HG03469 (cell line): Measurements from ENCODE around the gene VWC2.
A peak's percentile ranks its signal among the peaks of the same experiment; 100 is the strongest.
"Not testable (repeated sequence)": the region's sequence is repeated elsewhere in the genome, so short reads cannot be mapped to it uniquely, and the experiment has no call there.

ENCODE experiments used
- ATAC-seq: cut with Tn5 transposase; IDR thresholded peaks from one replicate; pipeline ENCODE4 v1.9.1; 2021; ENCODE audit warnings: mild to moderate bottlenecking, moderate library complexity, moderate number of reproducible peaks; ENCODE audit not compliant: unreplicated experiment

VWC2 gene

DNA sequence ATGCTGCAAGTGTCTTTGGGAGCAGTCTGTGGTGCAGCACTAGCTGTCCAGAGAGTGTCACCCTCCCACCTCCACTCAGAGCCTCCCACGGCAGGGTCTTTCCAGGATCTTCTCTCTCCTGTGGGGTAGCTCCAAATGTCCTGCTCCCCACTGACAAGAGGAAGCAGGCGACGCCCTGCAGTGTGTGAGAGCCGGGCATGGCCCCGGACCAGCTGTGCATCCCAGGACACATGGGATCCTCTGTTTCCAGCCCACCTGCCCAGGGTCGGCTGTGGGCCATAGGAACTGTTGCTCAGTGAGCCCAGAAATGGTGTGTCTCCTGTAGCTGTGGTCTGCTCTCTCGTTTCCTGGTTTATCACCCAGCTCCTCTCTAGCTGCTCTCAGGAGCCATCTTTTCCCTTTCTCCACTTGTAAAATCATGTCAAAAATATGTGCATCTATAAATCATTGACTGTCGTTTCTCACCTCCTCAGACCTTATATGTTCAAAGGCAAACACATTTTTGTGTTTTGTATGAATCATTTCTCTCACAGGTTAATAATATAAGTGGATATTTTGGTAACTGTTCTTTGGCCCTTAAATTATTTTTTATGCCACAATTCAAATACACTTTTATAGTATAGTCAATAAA is 74.9 kb downstream of the VWC2 start:
- no peak for ATAC-seq

DNA sequence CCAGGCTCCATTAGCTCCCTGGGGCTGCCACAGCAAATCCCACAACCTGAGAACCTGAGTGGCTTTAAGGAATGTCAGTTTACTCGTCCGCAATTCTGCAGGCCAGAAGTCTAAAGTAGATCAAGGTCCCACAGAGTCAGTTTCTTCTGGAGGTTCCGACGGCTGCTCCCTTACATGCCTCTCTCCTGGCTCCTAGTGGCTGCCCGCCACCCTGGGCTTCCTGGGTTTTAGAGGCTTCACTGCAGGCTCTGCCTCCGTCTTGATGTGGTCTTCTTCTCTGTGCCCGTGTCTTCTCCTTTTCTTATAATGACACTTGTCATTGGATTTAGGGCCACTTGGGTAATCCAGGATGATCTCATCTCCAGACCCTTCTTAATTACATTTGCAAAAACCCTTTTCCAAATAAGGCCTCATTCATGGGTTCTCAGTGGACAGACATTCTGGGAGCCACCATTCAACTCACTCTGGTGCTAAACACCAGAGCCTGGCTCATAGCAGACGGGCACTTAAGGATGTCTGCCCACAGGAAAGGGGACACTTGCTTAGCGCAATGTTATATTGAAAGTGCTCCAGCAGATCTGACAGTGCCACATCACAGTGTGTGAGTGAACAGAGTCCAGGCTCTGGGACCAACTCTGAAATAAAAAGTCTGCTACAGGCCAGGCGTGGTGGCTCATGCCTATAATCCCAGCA is 77.6 kb downstream of the VWC2 start:
- no peak for ATAC-seq

DNA sequence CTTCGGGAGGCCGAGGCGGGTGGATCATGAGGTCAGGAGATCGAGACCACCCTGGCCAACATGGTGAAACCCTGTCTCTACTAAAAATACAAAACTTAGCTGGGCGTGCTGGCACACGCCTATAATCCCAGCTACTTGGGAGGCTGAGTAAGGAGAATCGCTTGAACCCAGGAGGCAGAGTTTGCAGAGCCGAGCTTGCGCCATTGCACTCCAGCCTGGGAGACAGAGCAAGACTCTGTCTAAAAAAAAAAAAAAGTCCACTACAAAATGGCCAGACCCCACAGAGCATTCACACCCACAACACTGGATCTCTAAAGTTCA is 78.1 kb downstream of the VWC2 start:
- ATAC-seq = not testable (repeated sequence)

DNA sequence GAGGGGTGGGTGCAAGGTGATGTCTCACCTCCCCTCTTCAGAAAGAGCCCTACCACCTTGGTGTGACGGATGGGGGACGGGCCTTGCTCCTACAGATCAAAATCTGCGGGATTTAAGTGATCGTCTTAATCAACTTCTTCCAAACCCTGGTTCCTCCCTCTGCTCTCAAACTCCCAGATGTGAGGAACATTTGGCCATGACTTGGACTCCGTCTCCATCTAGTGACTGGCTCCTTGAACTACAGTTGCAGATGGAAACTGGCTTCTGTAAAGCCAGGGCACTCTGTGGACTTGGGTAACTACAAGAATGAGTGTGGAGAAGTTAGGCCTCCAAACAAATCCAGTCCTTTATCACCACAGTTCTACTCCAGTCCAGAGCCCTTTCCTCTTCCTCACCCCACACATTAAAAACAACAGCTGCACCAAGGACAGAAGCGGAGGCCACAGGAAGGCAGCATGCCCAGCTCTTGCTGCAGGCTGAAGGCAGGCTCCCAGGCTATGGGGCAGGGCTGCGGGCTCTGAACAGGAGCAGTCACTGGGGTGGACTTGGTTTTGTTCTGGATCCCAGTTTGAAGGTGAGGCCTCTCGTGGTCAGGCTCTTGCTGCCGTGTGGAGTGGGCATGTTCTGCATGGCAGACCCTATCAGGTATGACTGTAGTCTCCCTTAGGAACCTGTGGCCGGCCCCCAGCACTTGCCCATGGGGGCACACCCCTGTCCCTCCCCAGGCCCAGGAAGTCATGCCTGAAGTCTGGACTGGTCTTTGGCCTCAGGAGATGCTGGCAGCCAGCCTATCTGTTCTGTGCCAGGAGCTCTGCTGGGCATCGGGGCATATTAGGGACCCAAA is 79.4 kb downstream of the VWC2 start:
- peak; percentile 90 for ATAC-seq

DNA sequence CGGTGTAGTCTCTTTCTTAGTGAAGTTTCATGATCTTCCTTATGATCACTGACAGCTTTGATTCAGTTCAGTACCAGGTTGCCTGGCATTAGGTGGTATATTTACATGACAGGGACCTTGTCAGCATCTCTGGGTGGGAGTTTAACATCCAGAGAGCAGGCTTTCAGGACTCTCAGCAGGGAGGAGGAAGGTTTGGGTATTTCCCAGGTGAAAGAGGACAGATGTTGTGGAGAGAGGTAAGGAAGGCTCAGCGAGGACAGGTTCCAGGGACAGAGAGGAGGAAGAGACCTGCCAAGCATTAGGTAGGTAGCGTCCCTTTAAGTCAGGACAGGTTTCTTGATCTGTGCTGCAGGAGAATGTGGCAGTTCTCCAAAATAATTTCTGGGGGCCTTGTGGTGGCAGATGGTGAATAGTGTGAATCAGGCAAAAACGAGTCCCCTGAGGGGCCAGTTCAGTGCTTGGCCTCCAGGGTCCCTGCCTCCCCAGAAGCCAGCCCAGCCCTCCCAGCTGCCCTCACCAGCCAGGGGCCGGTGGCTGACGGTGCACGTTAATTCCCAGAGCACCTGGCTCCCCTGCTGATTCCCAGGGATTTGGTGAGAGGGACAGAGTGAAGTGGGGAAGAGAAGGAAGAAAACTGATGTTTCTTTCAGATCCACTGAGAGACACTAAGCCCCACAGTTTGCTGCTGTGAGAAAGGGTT is 82.0 kb downstream of the VWC2 start:
- ATAC-seq = no peak

DNA sequence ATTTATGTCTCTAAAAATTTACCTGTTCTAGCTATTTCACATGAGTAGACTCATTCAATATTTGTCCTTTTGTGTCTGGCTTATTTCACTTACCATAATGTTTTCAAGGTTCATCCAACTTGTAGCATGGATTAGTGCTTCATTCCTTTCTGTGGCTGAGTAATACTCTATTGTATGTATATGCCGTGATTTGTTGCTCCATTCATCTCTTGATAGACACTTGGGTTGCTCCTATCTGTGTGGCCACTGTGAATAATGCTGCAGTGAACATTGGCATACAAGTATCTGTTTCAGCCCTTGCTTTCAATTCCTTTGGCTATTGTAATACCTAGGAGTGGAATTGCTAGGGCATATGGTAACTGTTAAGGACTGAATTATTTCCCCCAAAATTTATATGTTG is 86.9 kb downstream of the VWC2 start:
- ATAC-seq = no peak

DNA sequence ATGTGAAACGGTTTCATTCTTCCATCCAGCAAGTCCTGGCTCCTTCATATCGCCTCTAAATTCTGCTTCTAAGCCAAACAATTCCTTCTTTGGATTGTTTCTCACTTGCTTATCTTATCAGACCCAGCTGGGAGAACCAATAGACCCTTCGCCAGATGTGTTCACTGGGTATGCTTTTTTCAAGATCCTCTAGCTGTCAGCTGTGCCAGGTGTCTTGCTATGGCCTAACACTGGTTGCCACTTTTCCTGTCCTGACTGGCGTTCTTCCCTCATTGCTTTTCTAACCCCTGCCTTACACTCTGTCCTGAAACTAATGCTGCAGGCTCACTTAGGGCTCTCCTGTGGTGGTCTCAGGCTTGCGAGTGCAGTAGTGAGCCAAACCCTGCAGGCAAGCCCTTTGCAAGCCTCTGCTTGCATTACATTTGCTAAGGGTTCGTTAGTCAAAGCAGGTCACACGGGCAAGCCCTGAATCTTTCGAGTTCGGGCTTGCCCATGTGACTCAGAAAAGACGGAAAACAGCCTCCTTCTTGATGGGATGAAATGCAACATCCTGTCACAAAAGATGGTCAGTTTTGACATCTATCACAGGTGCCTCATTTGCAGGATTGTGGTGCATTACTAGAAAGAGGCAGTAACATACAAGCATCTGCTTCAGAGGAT is 92.8 kb downstream of the VWC2 start:
- no peak for ATAC-seq

DNA sequence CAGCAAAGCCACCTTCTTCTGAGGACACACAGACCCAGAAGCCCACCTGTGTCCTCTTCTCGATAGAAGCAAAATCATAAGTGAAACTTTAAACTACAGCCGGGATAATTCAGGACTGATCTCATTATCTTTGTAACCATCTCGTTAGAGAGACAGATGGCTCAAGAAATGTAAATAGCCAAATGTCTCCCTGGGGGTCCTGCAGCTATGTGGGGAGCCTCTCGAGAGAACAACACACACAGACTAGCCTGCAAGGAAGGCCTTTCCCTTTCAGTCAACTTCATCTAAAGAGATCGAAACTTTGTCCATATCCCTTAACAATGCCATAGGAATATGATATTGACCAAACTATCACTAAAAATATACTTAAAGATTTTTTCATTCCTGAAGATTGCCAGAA is 93.5 kb downstream of the VWC2 start:
- no peak for ATAC-seq

DNA sequence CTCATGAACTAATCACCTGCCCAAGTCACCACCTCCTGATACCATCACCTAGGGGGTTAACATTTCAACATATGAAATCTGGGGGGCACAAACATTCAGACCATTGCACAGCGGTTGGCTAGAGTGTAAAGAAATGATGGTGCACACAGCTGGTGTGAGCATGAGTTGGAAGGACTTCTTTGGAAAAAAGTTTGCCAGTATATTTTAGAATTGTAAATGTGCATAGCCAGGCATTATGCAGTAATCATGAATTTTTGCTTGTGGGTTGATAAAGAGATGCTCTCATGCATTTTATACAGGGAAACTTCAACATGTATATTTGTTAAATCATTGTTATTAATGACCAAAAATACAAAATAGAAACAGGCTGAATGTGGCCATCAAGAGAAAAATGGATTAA is 100.0 kb downstream of the VWC2 start:
- ATAC-seq = no peak

DNA sequence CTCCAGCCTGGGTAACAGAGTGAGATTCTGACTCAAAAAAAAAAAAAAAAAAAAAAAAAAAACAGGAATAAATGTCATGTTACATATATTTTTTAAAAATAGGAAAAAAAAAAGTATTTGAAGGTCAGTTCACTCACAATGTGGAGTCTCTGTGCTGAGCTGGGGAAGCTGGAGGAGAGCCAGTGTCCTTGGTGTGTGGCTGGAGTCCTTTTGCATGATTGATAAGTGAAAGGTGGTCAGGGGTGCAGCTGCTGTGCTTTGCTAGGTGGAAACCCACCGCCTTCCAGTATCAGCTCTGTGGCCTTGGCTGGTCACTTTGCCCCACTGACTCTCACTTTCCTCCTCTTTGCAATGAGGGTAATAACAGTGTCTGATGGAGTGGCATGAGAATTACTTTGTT is 101.9 kb downstream of the VWC2 start:
- ATAC-seq = no peak

DNA sequence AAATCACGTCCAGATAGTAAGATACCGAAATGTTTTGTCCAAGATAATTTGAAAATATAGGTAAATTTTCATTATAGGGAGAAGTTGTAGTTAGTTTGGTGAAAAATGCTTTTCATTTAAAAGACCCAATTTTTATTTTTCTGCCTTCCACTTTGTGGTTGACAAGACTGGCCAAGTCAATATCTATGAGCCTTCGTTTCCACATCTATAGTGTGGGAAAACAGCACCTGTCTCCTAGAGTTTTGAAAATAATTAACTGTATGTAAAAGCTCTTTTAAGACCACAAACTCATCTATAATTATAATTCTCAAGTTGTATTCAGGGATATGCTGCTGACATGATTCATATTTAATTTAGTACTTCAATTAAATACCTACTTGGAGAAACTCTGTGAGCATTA is 102.8 kb downstream of the VWC2 start:
- no peak for ATAC-seq

DNA sequence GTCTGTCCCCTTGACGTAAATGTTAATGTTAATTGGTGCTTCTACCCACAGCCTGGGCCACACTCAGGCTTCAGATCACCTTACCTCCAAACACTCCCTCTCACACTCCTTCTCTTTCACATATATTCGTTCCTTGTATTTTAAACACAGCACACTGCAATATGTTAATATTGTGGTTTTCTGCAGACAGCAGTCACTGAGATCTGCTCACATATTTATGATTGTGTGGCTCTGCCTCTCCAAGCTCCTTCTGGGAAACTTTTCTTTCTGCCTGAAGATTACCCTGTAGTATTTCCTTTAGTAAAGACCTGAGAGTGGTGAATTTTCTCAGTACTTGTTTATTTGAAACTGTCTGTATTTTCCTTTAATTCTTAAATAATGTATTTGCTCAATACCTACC is 104.7 kb downstream of the VWC2 start:
- no peak for ATAC-seq

DNA sequence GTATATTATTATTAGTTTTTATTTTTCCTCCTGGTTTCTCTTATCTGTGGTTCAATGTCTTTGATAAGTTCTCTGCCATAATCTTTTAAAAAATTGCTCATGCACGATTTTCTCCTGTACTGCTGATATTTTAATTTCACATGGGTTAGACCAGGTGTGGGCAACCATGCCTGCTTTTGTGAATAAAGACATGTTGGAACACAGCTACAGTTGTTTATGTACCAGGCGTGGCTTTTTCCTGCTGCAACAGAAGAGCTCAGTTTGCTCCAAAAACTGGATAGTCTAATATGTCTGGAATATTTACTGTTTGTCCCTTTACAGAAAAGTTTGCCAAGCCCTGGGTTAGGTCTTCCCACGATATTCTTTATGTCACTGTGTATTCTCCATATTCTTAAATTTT is 105.2 kb downstream of the VWC2 start:
- no peak for ATAC-seq

DNA sequence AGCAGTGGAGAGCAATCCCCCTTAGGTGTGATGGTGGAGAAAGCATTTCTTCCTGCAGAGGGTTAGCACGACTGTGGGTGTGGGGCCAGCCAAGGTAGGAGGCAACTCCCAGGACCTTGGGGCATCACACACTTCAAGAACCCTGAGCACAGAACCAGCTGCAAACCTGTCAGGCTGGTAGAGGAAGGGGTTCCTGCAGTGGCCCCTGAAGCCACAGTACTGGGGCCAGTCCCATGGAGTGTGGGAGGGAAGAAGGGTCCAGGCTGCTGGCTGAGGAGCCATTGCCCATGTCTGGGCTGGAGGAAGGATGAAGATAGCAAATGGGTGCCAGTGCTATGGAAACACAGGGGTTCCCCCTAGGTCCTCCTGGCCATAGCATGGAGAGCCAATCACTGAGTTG is 110.5 kb downstream of the VWC2 start:
- no peak for ATAC-seq

DNA sequence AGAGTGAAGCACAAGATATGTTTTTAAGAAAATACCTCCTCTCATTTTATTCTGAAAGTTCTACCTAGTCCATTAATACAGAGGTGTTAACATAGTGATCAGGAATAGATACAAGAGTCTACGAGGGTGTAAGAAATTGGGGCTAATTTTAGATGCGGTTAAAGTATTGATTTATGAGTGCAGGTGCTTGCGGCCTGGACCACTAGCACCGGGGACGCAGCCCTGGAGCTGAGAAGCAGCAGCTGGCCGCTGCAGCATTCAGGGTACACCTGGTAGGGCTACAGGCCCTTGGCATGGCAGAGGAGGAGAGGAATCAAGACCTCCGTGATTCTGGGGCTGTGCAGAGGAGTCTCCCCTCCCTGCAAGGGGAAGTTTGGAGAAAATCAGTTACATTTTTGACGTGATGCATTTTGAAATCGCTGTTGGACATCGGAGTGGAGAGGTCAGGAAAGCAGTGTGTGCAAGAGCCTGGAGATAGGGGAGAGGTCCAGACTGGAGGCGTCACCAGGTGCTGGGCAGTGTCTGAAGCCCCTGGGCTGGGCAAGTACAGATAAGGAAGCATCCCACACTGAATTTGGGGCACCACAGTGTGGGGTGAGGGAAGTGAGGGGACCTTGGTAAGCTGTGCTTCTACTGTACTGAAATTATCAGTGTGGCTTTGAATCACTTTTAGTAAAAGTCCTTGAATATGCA is 112.3 kb downstream of the VWC2 start:
- ATAC-seq = peak; percentile 67

DNA sequence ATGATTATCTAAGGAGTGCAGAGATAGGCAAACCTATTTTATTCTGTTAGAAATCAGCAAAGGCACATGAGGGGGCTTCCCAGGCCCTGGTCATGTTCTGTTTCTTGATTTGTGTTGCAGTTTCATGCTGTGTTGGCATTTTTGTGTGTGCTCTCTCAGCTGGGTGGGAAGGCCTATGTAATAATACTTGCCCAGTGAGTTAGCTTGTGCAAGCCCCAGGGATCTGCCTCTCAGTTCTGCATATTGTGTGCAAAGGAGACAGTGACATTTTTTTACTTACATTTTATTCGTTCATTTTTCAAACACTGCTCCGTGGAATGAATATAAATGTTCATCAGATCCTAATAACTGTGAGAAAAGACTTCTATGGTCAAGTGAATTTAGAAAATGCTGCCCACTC is 119.0 kb downstream of the VWC2 start:
- no peak for ATAC-seq

DNA sequence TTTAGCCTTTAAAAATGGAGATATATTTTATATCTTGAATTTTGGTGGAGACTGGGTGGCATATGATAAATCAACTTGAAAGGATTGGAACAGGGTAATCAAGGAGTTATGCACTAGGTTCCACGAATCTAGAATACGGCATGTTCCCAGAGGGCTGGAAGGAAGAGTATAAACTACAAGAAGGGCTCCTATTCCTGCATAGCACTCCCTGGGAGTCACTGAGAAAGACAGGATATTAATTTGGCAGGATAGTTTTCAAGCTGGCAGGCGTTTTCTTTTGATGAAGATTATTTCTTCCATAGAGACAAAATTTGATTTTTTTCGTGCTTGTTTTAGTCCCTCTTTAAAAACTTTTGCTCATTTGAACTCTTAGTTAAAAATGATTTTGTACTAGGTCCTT is 119.7 kb downstream of the VWC2 start:
- no peak for ATAC-seq

DNA sequence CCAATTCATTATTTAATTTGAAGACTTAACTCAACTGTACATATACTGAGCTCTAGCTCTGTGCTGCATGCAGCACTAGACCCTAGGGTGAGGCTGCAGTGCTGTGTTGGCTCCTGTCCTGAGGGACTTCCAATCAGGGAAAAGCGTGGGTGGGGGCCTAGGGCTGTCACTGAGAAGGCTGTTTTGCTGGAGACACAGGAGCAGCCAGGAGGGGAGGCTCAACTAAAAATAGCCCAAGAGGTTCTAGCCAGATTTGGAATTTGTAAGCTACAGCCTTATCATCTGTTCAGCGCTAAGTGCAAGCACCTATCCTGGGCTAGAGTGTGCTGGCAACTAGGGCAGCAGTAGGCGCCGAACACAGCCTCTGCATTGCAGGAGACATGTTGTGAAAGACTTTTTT is 121.1 kb downstream of the VWC2 start:
- no peak for ATAC-seq

DNA sequence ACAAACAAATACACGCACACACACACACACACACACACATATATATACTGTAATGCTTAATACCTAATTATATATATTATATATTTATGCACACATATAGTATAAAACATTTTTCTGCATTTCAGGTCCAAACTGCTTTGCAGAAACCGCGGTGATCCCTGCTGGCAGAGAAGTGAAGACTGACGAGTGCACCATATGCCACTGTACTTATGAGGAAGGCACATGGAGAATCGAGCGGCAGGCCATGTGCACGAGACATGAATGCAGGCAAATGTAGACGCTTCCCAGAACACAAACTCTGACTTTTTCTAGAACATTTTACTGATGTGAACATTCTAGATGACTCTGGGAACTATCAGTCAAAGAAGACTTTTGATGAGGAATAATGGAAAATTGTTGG is 138.5 kb downstream of the VWC2 start:
- ATAC-seq = no peak

DNA sequence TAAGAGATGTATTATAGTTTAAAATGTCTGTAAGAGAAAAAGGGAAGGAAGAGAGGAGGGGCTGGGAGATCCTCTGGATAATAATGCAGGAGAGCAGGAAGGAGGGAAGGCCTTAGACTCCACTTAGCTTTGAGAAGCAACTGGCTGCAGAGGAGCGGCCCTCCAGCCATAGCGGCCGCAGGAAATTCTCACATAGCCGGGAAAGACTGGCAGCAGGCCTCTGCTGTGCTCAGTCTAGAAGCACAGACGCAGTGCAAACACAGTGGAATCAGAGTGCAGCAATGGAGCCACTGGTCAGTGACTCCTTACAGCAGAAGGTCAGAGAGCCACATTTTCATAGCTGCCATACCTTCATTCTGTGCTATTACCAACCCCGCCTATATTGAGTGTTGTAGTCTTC is 153.3 kb downstream of the VWC2 start:
- ATAC-seq = no peak

DNA sequence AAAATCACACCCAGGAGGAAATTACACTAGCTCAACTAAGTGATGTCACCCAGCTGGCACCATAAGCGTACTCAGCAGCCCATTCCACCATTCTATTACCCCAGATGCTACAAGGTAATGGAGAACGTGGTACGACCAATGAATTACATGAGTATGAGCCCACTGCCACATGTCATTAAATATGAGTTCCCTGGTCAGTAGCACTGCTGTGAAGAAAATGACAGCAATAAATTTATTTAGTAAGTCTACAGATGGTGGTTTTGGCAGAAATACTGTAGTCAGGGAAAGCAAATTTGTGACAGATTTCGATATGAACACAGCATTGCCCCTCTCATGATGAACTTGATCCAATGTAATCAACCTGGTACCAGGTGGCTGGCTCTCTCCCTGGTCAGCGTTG is 154.2 kb downstream of the VWC2 start:
- no peak for ATAC-seq
